ENCODE results near the gene IFNGR2.
"Not testable (repeated sequence)": the region's sequence is repeated elsewhere in the genome, so short reads cannot be mapped to it uniquely, and the experiment has no call there.

IFNGR2 gene

GRCh38 chr21:33446620-33447019 lies 43.4 kb downstream of the IFNGR2 start:
- not testable (repeated sequence) for DNase-seq

- no peak for DNase-seq
Measured at GRCh38 chr21:33449616-33450015, 46.4 kb downstream of the IFNGR2 start.

- no peak for DNase-seq
Measured at GRCh38 chr21:33451634-33452071, 48.4 kb downstream of the IFNGR2 start.

GRCh38 chr21:33452362-33452761 lies 49.1 kb downstream of the IFNGR2 start:
- DNase-seq = no peak

GRCh38 chr21:33455686-33456446 lies 52.7 kb downstream of the IFNGR2 start:
- no peak for DNase-seq

GRCh38 chr21:33458861-33459260 lies 55.6 kb downstream of the IFNGR2 start:
- no peak for DNase-seq

- DNase-seq = no peak
Measured at GRCh38 chr21:33461538-33462250, 58.5 kb downstream of the IFNGR2 start.

- DNase-seq = not testable (repeated sequence)
Measured at GRCh38 chr21:33469183-33469582, 66.0 kb downstream of the IFNGR2 start.

- DNase-seq = no peak
Measured at GRCh38 chr21:33470701-33471100, 67.5 kb downstream of the IFNGR2 start.

- no peak for DNase-seq
Measured at GRCh38 chr21:33473344-33473743, 70.1 kb downstream of the IFNGR2 start.

- DNase-seq = no peak
Measured at GRCh38 chr21:33477066-33477465, 73.9 kb downstream of the IFNGR2 start.

- no peak for DNase-seq
Measured at GRCh38 chr21:33478182-33478581, 75.0 kb downstream of the IFNGR2 start.

GRCh38 chr21:33478935-33479678 lies 75.9 kb downstream of the IFNGR2 start:
- DNase-seq = peak; percentile 46

- DNase-seq = peak; percentile 97
Measured at GRCh38 chr21:33479679-33480480, 76.7 kb downstream of the IFNGR2 start, which contains the start of gene TMEM50B. Gene TMEM50B (minus strand): TSS chr21:33479974. CDS start chr21:33468885, 11,089 bp downstream.

GRCh38 chr21:33480481-33481103 lies 77.4 kb downstream of the IFNGR2 start:
- no peak for DNase-seq

GRCh38 chr21:33481314-33481943 lies 78.2 kb downstream of the IFNGR2 start:
- DNase-seq = no peak

Measured in activated CD4-positive, alpha-beta T cell treated with anti-CD3 and anti-CD28 coated beads, Interleukin-10, Interleukin-2, amounts not matched to agents 100 ng/mL and 50 ng/mL, durations not matched to agents 16 hours and 8 hours (primary cell).